ENCODE data around the gene ARMCX6.

DNA sequence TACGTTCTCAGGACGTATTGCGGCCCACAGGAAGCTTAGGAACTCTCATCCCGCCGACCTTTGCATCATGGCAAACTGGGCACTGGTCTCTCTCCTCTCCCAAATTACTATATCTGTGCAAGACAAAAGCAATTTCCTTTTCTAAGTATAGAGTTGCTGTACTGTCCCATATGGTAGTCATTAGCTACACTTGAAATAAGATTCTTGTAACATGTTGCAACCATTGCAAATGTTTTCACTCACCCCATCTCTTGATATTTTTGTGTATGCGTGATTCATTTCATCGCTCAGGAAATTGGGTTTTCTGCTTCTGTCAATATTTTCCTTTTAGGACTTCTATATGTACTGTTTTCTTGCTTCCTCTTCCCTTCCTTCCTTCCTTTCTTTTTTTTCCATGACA is 15.7 kb downstream of the ARMCX6 start:
- TF ChIP-seq TBP (IDR thresholded peaks at IDR 0.05; ENCODE audit: low read depth, low read length) (no peak), SIN3A (conservative IDR thresholded peaks at IDR 0.05 in 1 of 2, IDR thresholded peaks at IDR 0.05 in 1 of 2; ENCODE audit: low read depth in 1 of 2, low read length in 2 of 2) (no peak), POLR2A (IDR thresholded peaks at IDR 0.05; ENCODE audit: control extremely low read depth in 1 of 2, low read depth in 2 of 2, low read length in 2 of 2) (no peak)
